HepG2 (cell line): ENCODE results near the gene MFRP. TPM values are rescaled to one million over a fixed set of nuclear protein-coding genes. Genes with fewer than 3 reads are reported as not detected.
A peak's percentile ranks its signal among the peaks of the same experiment; 100 is the strongest.

Experiments used
- ATAC-seq: fragments of 200-7000 bp; cut with Tn5 transposase; 3 replicates; pipeline ENCODE4 v1.9.1; 2020; ENCODE audit warnings: mild to moderate bottlenecking, moderate library complexity
- BruUV-seq: library from RNA; stranded (reverse); fragments of 400-500 nt; replicated peaks from 2 replicates; lab custom pipeline; 2021; lab: Mats Ljungman, UMichigan
- CTCF ChIA-PET: fragments of 300-600 bp; formaldehyde crosslinking; extraction: SDS; loops from one replicate; lab custom pipeline; 2021; ENCODE audit warnings: low total read pairs, inconsistent platforms, low intra/inter-chr PET ratio; lab: Yijun Ruan, JAX
- POLR2A ChIA-PET: fragments of 350-600 bp; sonication (Branson Sonifier 250); formaldehyde crosslinking; loops from one replicate; lab custom pipeline; 2020; ENCODE audit warnings: antibody characterized with exemption, inconsistent platforms; lab: Yijun Ruan, JAX
- DNase-seq: peaks from one replicate; pipeline ENCODE4 v3.0.0-alpha.2; 2015; ENCODE audit warnings: low spot score
- FAIRE-seq: peaks from 3 replicates; lab custom pipeline; 2011; peaks lifted over from hg19 to GRCh38; lab: Jason Lieb, UNC
- H2AFZ ChIP-seq: one replicate; pipeline ENCODE4 v1.6.1; 2011; ENCODE audit warnings: low read length, inconsistent platforms
- H3K27ac ChIP-seq: fragments of 300-600 bp; 3 replicates; pipeline ENCODE4 v1.8.0; 2011; ENCODE audit warnings: mixed run types, mild to moderate bottlenecking, mixed read lengths, low read length, inconsistent platforms; ENCODE audit not compliant: insufficient read depth; ENCODE audit errors: extremely low read length
- H3K27me3 ChIP-seq, 2 experiments: fragments of 200-600 bp in 1 of 2; 2 replicates in 1 of 2; 3 replicates in 1 of 2; pipeline versions ENCODE4 v1.6.0 to v1.8.0; 2011; ENCODE audit warnings: low read length in 2 of 2, mild to moderate bottlenecking in 2 of 2, moderate library complexity in 2 of 2, inconsistent platforms in 1 of 2; ENCODE audit not compliant: insufficient read depth in 2 of 2, control insufficient read depth in 1 of 2
- H3K36me3 ChIP-seq, 2 experiments: fragments of 200-600 bp in 1 of 2; replicated peaks in 1 of 2; 2 replicates in 1 of 2; 3 replicates in 1 of 2; pipeline versions ENCODE4 v1.5.1 to v1.8.0; 2011; ENCODE audit warnings: low read length in 2 of 2, inconsistent platforms in 1 of 2; ENCODE audit not compliant: insufficient read depth in 2 of 2, control insufficient read depth in 1 of 2
- H3K4me1 ChIP-seq: 2 replicates; pipeline ENCODE4 v1.5.1; 2012; ENCODE audit warnings: low read length, inconsistent platforms; ENCODE audit not compliant: insufficient read depth
- H3K4me2 ChIP-seq: 2 replicates; pipeline ENCODE4 v1.6.0; 2011; ENCODE audit warnings: low read depth, low read length, inconsistent platforms
- H3K4me3 ChIP-seq, 3 experiments: fragments of 200-600 bp in 1 of 3; sonication (generic), shearing (Covaris generic) in 1 of 3; replicated peaks in 1 of 3; 2 replicates each; pipeline ENCODE4 v1.5.1; 2011 to 2016; ENCODE audit warnings: low read length in 3 of 3, inconsistent platforms in 2 of 3, low read depth in 2 of 3, mild to moderate bottlenecking in 2 of 3, control low read depth in 1 of 3, mixed read lengths in 1 of 3; ENCODE audit not compliant: insufficient read depth in 1 of 3
- H3K79me2 ChIP-seq: one replicate; pipeline ENCODE4 v1.6.1; 2011; ENCODE audit warnings: low read length, inconsistent platforms; ENCODE audit not compliant: insufficient read depth
- H3K9ac ChIP-seq: 2 replicates; pipeline ENCODE4 v1.6.0; 2011; ENCODE audit warnings: mild to moderate bottlenecking, low read depth, low read length, inconsistent platforms; ENCODE audit not compliant: insufficient read depth
- H3K9me3 ChIP-seq: 2 replicates; pipeline ENCODE4 v1.5.1; 2012; ENCODE audit warnings: mild to moderate bottlenecking, low read length
- H4K20me1 ChIP-seq: 2 replicates; pipeline ENCODE4 v1.6.0; 2011; ENCODE audit warnings: inconsistent platforms, mild to moderate bottlenecking, low read length, moderate library complexity; ENCODE audit not compliant: insufficient read depth
- ATF7-NPFF ChIP-seq: sonication (generic); formaldehyde crosslinking; IDR thresholded peaks from 2 replicates; pipeline ENCODE4 v1.8.1; 2023; ENCODE audit warnings: mild to moderate bottlenecking, low read depth, missing genetic modification reagents, moderate library complexity
- IKZF4 ChIP-seq: sonication (generic); formaldehyde crosslinking; IDR thresholded peaks from 2 replicates; pipeline ENCODE4 v1.5.1; 2020; ENCODE audit warnings: borderline replicate concordance, mild to moderate bottlenecking, low read depth, missing genetic modification reagents; ENCODE audit errors: not compliant biosample characterization
- KAT8 ChIP-seq: IDR thresholded peaks from 2 replicates; pipeline ENCODE4 v1.6.1; 2016; ENCODE audit warnings: missing genetic modification reagents, missing compliant biosample characterization
- MBNL3 ChIP-seq: fragments of 250-450 bp; sonication (Bioruptor Pico); conservative IDR thresholded peaks from 2 replicates; pipeline ENCODE4 v1.8.0; 2022; ENCODE audit warnings: mild to moderate bottlenecking, inconsistent platforms
- NONO ChIP-seq, 2 experiments: fragments of 450-650 bp in 1 of 2; sonication (generic) in 1 of 2; formaldehyde crosslinking in 1 of 2; IDR thresholded peaks in 1 of 2; conservative IDR thresholded peaks in 1 of 2; 2 replicates each; pipeline versions ENCODE4 v1.6.1 to v1.8.0; 2017 to 2022; ENCODE audit warnings: mild to moderate bottlenecking in 1 of 2, missing genetic modification reagents in 1 of 2, moderate library complexity in 1 of 2
- PHF20 ChIP-seq: sonication (generic); formaldehyde crosslinking; IDR thresholded peaks from 2 replicates; pipeline ENCODE4 v1.5.0; 2020; ENCODE audit warnings: mild to moderate bottlenecking, missing genetic modification reagents
- POLR2A ChIP-seq, 2 experiments: IDR thresholded peaks; 2 replicates each; pipeline ENCODE4 v1.6.1; 2011; ENCODE audit warnings: low read depth in 2 of 2, low read length in 2 of 2, mild to moderate bottlenecking in 1 of 2, moderate library complexity in 1 of 2; ENCODE audit not compliant: insufficient read depth in 1 of 2
- TBX2 ChIP-seq: sonication (generic); formaldehyde crosslinking; IDR thresholded peaks from 2 replicates; pipeline ENCODE4 v1.5.0; 2020; ENCODE audit warnings: missing genetic modification reagents, mild to moderate bottlenecking, borderline replicate concordance
- ZIK1 ChIP-seq: sonication (generic); formaldehyde crosslinking; IDR thresholded peaks from 2 replicates; pipeline ENCODE4 v1.5.0; 2020; ENCODE audit warnings: mild to moderate bottlenecking, low read depth, missing genetic modification reagents, borderline replicate concordance
- ZMYM4 ChIP-seq: sonication (generic); formaldehyde crosslinking; IDR thresholded peaks from 2 replicates; pipeline ENCODE4 v1.8.1; 2023; ENCODE audit warnings: mild to moderate bottlenecking, missing genetic modification reagents
- ZNF335 ChIP-seq: sonication (generic); formaldehyde crosslinking; IDR thresholded peaks from 2 replicates; pipeline ENCODE4 v1.4.0; 2020; ENCODE audit warnings: missing genetic modification reagents
- ZNF44 ChIP-seq: sonication (generic); formaldehyde crosslinking; IDR thresholded peaks from 2 replicates; pipeline ENCODE4 v1.5.1; 2020; ENCODE audit warnings: mild to moderate bottlenecking, missing genetic modification reagents
- ZNF547 ChIP-seq: sonication (generic); formaldehyde crosslinking; IDR thresholded peaks from 2 replicates; pipeline ENCODE4 v1.5.1; 2020; ENCODE audit warnings: mild to moderate bottlenecking, missing genetic modification reagents
- ZNF761 ChIP-seq: sonication (generic); formaldehyde crosslinking; conservative IDR thresholded peaks from 2 replicates; pipeline ENCODE4 v1.4.0; 2020; ENCODE audit warnings: mild to moderate bottlenecking, missing genetic modification reagents
- WGBS: methylation state at CpG from one replicate; pipeline ENCODE4 v1.1.6; 2017; ENCODE audit warnings: low lambda C conversion rate; 5-methylcytosine and 5-hydroxymethylcytosine counted together
- in situ Hi-C: cut with HindIII; loops from 2 replicates; pipeline ENCODE4 v1.10.0; 2017; ENCODE audit warnings: low pct_unique_long_range_greater_than_20kb; ENCODE audit not compliant: extremely low pct_ligation_motif_present
- intact Hi-C: fragments of 100-400 bp; cut with micrococcal nuclease; formaldehyde crosslinking; loops from one replicate; pipeline ENCODE4 v1.10.0; 2022; ENCODE audit not compliant: unreplicated experiment
- polyA plus RNA-seq, 8 experiments: library from polyadenylated mRNA; depleted of rRNA in 3 of 8; stranded (reverse) in 7 of 8; unstranded in 1 of 8; fragments of >200 nt; fragmentation: Illumina TruSeq in 4 of 8; extraction: Trizol in 4 of 8; gene quantifications; 2 replicates each; pipeline versions ENCODE4 v1.2.1 to v1.2.3, GENCODE V29; 2011 to 2016; ENCODE audit warnings: low read depth in 4 of 8, missing spikeins in 1 of 8, mixed read lengths in 1 of 8; ENCODE audit not compliant: insufficient read depth in 1 of 8
- total RNA-seq, 5 experiments: library from RNA; depleted of rRNA; stranded (reverse); fragments of >200 nt; fragmentation: Illumina TruSeq; extraction: Trizol; gene quantifications; 2 replicates each; pipeline ENCODE4 v1.2.3, GENCODE V29; 2016; ENCODE audit warnings: low read depth in 1 of 5
- TF ChIP-seq, protein P1 (sequence below): IDR thresholded peaks from 2 replicates; pipeline ENCODE4 v1.6.1; 2016; ENCODE audit warnings: mild to moderate bottlenecking
- TF ChIP-seq, protein P2 (sequence below): sonication (generic); formaldehyde crosslinking; IDR thresholded peaks from 2 replicates; pipeline ENCODE4 v1.4.0; 2020; ENCODE audit warnings: missing genetic modification reagents; ENCODE audit errors: not compliant biosample characterization

Gene MFRP
- total and polyA plus RNA-seq, 2 of the 13 experiments (the other 11 are each of a cell fraction or from before 2014, with no cell fraction given): not detected

DNA sequence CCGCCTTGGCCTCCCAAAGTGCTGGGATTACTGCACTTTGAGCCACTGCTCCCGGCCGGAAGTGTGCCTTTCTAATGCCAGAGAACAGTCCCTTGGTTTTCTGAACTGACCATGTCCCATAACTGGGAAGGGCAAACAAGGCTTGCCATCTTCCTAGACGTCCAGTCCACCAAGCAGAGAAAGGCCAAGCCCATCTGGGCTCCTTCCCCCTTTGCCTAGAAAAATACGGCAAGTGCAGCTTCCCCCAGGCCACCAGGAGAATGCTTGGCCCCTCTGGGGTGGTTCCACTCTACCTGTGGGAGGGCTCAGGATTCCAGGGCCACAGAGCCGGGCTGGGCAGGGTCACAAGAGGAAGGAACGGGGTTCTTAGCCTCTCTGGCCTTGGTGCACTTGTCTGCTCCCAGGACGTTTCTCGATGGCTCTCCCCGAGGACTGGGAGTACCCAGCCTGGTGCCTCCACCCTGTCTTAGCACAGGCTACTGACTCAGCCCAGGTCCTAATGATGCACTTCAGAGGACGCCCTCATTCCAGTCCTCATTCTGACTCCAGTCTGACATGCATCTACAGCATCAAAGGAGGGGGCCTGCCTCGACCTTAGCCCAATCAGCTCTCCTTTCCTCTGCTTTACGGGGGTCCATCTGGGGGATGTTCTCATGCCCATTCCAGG lies 33.8 kb upstream of the MFRP start (continued):
- TF ChIP-seq, protein P1, sequence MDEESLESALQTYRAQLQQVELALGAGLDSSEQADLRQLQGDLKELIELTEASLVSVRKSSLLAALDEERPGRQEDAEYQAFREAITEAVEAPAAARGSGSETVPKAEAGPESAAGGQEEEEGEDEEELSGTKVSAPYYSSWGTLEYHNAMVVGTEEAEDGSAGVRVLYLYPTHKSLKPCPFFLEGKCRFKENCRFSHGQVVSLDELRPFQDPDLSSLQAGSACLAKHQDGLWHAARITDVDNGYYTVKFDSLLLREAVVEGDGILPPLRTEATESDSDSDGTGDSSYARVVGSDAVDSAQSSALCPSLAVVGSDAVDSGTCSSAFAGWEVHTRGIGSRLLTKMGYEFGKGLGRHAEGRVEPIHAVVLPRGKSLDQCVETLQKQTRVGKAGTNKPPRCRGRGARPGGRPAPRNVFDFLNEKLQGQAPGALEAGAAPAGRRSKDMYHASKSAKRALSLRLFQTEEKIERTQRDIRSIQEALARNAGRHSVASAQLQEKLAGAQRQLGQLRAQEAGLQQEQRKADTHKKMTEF (CRISPR knock-in tag): 0 out of 2 replicates have a peak, but pooled peaks have one; percentile 25
- TF ChIP-seq POLR2A (IDR thresholded peaks at IDR 0.05; ENCODE audit: insufficient read depth in 1 of 2, low read depth in 2 of 2, low read length in 2 of 2) (0 out of 4 replicates have a peak, but pooled peaks of 1 of the 2 experiments have one; percentile 37), PHF20 (CRISPR knock-in tag) (0 out of 2 replicates have a peak, but pooled peaks have one; percentile 33), ZNF44 (CRISPR knock-in tag) (peak; percentile 74; the same call in 1 of the 2 replicates), ZNF761 (CRISPR knock-in tag) (no peak; the same call in 1 of the 2 replicates), MBNL3 (CRISPR knock-in tag) (no peak), ZNF547 (CRISPR knock-in tag) (peak; percentile 69; the same call in 1 of the 2 replicates), IKZF4 (CRISPR knock-in tag) (peak; percentile 78), ZMYM4 (peak; percentile 33; the same call in 1 of the 2 replicates), ZIK1 (CRISPR knock-in tag) (0 out of 2 replicates have a peak, but pooled peaks have one; percentile 8)

- peaks cover 92% of the 10 kb centered on the region for H3K4me1 ChIP-seq
- H2AFZ ChIP-seq: no peak overlapping the region
- H3K4me2 ChIP-seq: peak overlapping the region; percentile 38
- ChIA-PET CTCF (no interaction called here), POLR2A (interaction anchor here (1.5 to 3.6 kb wide), 2 partner anchors 8 to 11 kb away, joined by 7 to 25 read pairs; no protein-coding TSS in a partner anchor)
- H4K20me1 ChIP-seq: no peaks in the 10 kb centered on the region
- H3K27me3 ChIP-seq: no peaks in the 10 kb centered on the region; a peak in 1 of 5 replicates
- intact Hi-C loops (no loop called here), in situ Hi-C loops (loop anchor here (5.0 kb wide), 1 partner anchor 93 kb away; no protein-coding TSS in a partner anchor)
- H3K27ac ChIP-seq: peak overlapping the region; percentile 31
- H3K9ac ChIP-seq: no peak overlapping the region
- H3K9me3 ChIP-seq: no peaks in the 10 kb centered on the region
- H3K79me2 ChIP-seq: peaks cover 18% of the 10 kb centered on the region
- DNase-seq: no peak
- no TSS peak for BruUV-seq
- ATAC-seq: no peak
- no peak for FAIRE-seq
- no peaks in the 10 kb centered on the region for H3K36me3 ChIP-seq
- no peak overlapping the region for H3K4me3 ChIP-seq
- WGBS: 90% methylated on average over 9 of the region's 10 CpGs
- no peak for TF ChIP-seq ZNF335 (CRISPR knock-in tag)
- TF ChIP-seq KAT8 (CRISPR knock-in tag): no peak
- no peak for TF ChIP-seq ATF7-NPFF
- no peak for TF ChIP-seq TBX2 (CRISPR knock-in tag)
- TF ChIP-seq NONO (IDR thresholded peaks at IDR 0.05): no peak
- TF ChIP-seq NONO (CRISPR knock-in tag; conservative IDR thresholded peaks at IDR 0.05): no peak
- TF ChIP-seq, protein P2, sequence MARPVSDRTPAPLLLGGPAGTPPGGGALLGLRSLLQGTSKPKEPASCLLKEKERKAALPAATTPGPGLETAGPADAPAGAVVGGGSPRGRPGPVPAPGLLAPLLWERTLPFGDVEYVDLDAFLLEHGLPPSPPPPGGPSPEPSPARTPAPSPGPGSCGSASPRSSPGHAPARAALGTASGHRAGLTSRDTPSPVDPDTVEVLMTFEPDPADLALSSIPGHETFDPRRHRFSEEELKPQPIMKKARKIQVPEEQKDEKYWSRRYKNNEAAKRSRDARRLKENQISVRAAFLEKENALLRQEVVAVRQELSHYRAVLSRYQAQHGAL (CRISPR knock-in tag): no peak
Observed at GRCh38 chr11:119378851-119379465, 32.5 kb upstream of the MFRP start.
